HEK293 (cell line): ENCODE data around the gene TNNT2.
A peak's percentile ranks its signal among the peaks of the same experiment; 100 is the strongest.

ENCODE experiments used
- CTCF ChIA-PET: fragments of 350-600 bp; formaldehyde crosslinking; extraction: SDS; loops from one replicate; lab custom pipeline; 2021; ENCODE audit warnings: antibody characterized with exemption; lab: Yijun Ruan, JAX
- POLR2A ChIA-PET: fragments of 300-600 bp; formaldehyde crosslinking; extraction: SDS; loops from one replicate; lab custom pipeline; 2020; ENCODE audit warnings: antibody characterized with exemption, inconsistent platforms; lab: Yijun Ruan, JAX
- H3K27ac ChIP-seq: fragments of 200-500 bp; sonication (Bioruptor generic); 2 replicates; pipeline ENCODE4 v1.5.1; 2014; ENCODE audit warnings: low read depth, low read length, control low read depth, inconsistent platforms; ENCODE audit errors: extremely low read depth
- H3K36me3 ChIP-seq, 2 experiments: fragments of 200-500 bp in 1 of 2; sonication (Bioruptor generic) in 1 of 2; 1 replicate in 1 of 2; 2 replicates in 1 of 2; pipeline ENCODE4 v1.5.1; 2014 to 2017; ENCODE audit warnings: inconsistent platforms in 2 of 2, low read length in 2 of 2; ENCODE audit not compliant: control insufficient read depth in 2 of 2, insufficient read depth in 1 of 2
- H3K4me1 ChIP-seq: fragments of 200-500 bp; sonication (Bioruptor generic); 2 replicates; pipeline ENCODE4 v1.5.1; 2014; ENCODE audit warnings: mild to moderate bottlenecking, low read length, inconsistent platforms; ENCODE audit not compliant: control insufficient read depth, insufficient read depth
- H3K4me3 ChIP-seq: 2 replicates; pipeline ENCODE4 v1.5.1; 2011; ENCODE audit warnings: low read depth, mild to moderate bottlenecking, control low read depth, low read length, moderate library complexity
- H3K9me3 ChIP-seq: fragments of 200-500 bp; sonication (Bioruptor generic); 2 replicates; pipeline ENCODE4 v1.5.1; 2014; ENCODE audit warnings: low read depth, low read length, inconsistent platforms; ENCODE audit not compliant: control insufficient read depth, insufficient read depth
- GLIS1 ChIP-seq: fragments of 450-650 bp; formaldehyde crosslinking; IDR thresholded peaks from 2 replicates; pipeline ENCODE4 v1.5.1; 2016; ENCODE audit warnings: missing biosample characterization, missing genetic modification characterization
- KLF9 ChIP-seq: fragments of 450-650 bp; formaldehyde crosslinking; IDR thresholded peaks from 2 replicates; pipeline ENCODE4 v1.5.1; 2016; ENCODE audit warnings: missing biosample characterization, missing genetic modification characterization, low read depth
- ZBTB21 ChIP-seq: fragments of 450-650 bp; formaldehyde crosslinking; IDR thresholded peaks from 2 replicates; pipeline ENCODE4 v1.5.1; 2017; ENCODE audit warnings: missing biosample characterization, missing genetic modification characterization
- ZBTB48 ChIP-seq: fragments of 450-650 bp; formaldehyde crosslinking; IDR thresholded peaks from 2 replicates; pipeline ENCODE4 v1.5.1; 2016; ENCODE audit warnings: missing biosample characterization, missing genetic modification characterization
- ZNF121 ChIP-seq: fragments of 450-650 bp; formaldehyde crosslinking; IDR thresholded peaks from 2 replicates; pipeline ENCODE4 v1.5.1; 2016; ENCODE audit warnings: missing biosample characterization, missing genetic modification characterization
- ZNF214 ChIP-seq: fragments of 450-650 bp; formaldehyde crosslinking; IDR thresholded peaks from 2 replicates; pipeline ENCODE4 v1.5.1; 2017; ENCODE audit warnings: missing biosample characterization, mild to moderate bottlenecking, missing genetic modification characterization, borderline replicate concordance
- ZNF324 ChIP-seq: fragments of 450-650 bp; formaldehyde crosslinking; IDR thresholded peaks from 2 replicates; pipeline ENCODE4 v1.5.1; 2016; ENCODE audit warnings: missing biosample characterization, missing genetic modification characterization
- ZNF416 ChIP-seq: fragments of 450-650 bp; formaldehyde crosslinking; IDR thresholded peaks from 2 replicates; pipeline ENCODE4 v1.5.1; 2016; ENCODE audit warnings: missing biosample characterization, missing genetic modification characterization
- ZNF473 ChIP-seq: fragments of 450-650 bp; formaldehyde crosslinking; IDR thresholded peaks from 2 replicates; pipeline ENCODE4 v1.5.1; 2017; ENCODE audit warnings: missing biosample characterization, missing genetic modification characterization
- ZNF571 ChIP-seq: fragments of 450-650 bp; formaldehyde crosslinking; IDR thresholded peaks from 2 replicates; pipeline ENCODE4 v1.5.0; 2017; ENCODE audit warnings: missing biosample characterization, missing genetic modification characterization
- ZNF600 ChIP-seq: fragments of 450-650 bp; formaldehyde crosslinking; IDR thresholded peaks from 2 replicates; pipeline ENCODE4 v1.5.1; 2016; ENCODE audit warnings: missing biosample characterization, missing genetic modification characterization
- ZNF677 ChIP-seq: fragments of 450-650 bp; IDR thresholded peaks from 2 replicates; pipeline ENCODE4 v1.5.0; 2018; ENCODE audit warnings: missing biosample characterization, mild to moderate bottlenecking, missing genetic modification characterization, moderate library complexity
- ZNF792 ChIP-seq: fragments of 450-650 bp; formaldehyde crosslinking; IDR thresholded peaks from 2 replicates; pipeline ENCODE4 v1.5.1; 2016; ENCODE audit warnings: missing biosample characterization, missing genetic modification characterization
- ZNF830 ChIP-seq: fragments of 450-650 bp; IDR thresholded peaks from 2 replicates; pipeline ENCODE4 v1.5.0; 2018; ENCODE audit warnings: missing biosample characterization, missing genetic modification characterization, low read depth, mild to moderate bottlenecking, moderate library complexity
- ZSCAN30 ChIP-seq: fragments of 450-650 bp; IDR thresholded peaks from 2 replicates; pipeline ENCODE4 v1.5.1; 2018; ENCODE audit warnings: missing biosample characterization, mild to moderate bottlenecking, missing genetic modification characterization, moderate library complexity
- TF ChIP-seq, protein P1 (sequence below): fragments of 450-650 bp; formaldehyde crosslinking; IDR thresholded peaks from 2 replicates; pipeline ENCODE4 v1.5.1; 2016; ENCODE audit warnings: missing biosample characterization, missing genetic modification characterization
- TF ChIP-seq, protein P2 (sequence below): fragments of 450-650 bp; formaldehyde crosslinking; IDR thresholded peaks from 2 replicates; pipeline ENCODE4 v1.5.1; 2016; ENCODE audit warnings: missing biosample characterization, missing genetic modification characterization
- TF ChIP-seq, protein P3 (sequence below): fragments of 450-650 bp; formaldehyde crosslinking; IDR thresholded peaks from 2 replicates; pipeline ENCODE4 v1.5.1; 2016; ENCODE audit warnings: missing biosample characterization, missing genetic modification characterization

Gene TNNT2

DNA sequence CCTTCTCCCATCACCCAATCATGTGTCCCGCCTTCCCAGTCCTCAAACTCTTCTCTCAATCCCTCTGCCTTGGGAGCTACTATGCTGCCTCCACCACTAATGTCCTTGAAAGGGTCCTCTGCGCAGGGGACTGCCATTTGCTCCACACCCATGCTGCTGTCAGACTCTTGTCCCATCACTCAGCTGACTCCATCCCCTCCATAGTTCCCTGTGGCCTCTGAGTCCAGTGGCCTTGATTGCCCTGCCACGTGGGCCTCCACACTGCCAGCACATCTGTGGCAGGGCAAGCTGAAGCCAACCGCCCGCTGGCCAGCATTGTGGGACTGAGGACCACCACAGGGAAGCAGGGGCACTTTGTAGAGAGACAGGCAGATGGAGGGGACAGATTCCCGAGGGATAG, 1.3 kb upstream of the TNNT2 start:
- POLR2A ChIA-PET: no interaction called here
- no peaks in the 10 kb centered on the region for H3K36me3 ChIP-seq
- no peak for TF ChIP-seq ZNF830
- no peak for TF ChIP-seq ZNF473
- TF ChIP-seq ZNF677: no peak
- no peak for TF ChIP-seq GLIS1 (tag by site-specific recombination)
- TF ChIP-seq, protein P1, sequence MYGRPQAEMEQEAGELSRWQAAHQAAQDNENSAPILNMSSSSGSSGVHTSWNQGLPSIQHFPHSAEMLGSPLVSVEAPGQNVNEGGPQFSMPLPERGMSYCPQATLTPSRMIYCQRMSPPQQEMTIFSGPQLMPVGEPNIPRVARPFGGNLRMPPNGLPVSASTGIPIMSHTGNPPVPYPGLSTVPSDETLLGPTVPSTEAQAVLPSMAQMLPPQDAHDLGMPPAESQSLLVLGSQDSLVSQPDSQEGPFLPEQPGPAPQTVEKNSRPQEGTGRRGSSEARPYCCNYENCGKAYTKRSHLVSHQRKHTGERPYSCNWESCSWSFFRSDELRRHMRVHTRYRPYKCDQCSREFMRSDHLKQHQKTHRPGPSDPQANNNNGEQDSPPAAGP: no peak
- H3K4me3 ChIP-seq: no peak overlapping the region
- no peaks in the 10 kb centered on the region for H3K9me3 ChIP-seq
- H3K27ac ChIP-seq: no peak overlapping the region
- no peaks in the 10 kb centered on the region for H3K4me1 ChIP-seq
- CTCF ChIA-PET: interaction anchor here (0.7 to 2.3 kb wide), 2 partner anchors 17 to 1401 kb away, joined by 3 to 9 read pairs; no protein-coding TSS in a partner anchor

DNA sequence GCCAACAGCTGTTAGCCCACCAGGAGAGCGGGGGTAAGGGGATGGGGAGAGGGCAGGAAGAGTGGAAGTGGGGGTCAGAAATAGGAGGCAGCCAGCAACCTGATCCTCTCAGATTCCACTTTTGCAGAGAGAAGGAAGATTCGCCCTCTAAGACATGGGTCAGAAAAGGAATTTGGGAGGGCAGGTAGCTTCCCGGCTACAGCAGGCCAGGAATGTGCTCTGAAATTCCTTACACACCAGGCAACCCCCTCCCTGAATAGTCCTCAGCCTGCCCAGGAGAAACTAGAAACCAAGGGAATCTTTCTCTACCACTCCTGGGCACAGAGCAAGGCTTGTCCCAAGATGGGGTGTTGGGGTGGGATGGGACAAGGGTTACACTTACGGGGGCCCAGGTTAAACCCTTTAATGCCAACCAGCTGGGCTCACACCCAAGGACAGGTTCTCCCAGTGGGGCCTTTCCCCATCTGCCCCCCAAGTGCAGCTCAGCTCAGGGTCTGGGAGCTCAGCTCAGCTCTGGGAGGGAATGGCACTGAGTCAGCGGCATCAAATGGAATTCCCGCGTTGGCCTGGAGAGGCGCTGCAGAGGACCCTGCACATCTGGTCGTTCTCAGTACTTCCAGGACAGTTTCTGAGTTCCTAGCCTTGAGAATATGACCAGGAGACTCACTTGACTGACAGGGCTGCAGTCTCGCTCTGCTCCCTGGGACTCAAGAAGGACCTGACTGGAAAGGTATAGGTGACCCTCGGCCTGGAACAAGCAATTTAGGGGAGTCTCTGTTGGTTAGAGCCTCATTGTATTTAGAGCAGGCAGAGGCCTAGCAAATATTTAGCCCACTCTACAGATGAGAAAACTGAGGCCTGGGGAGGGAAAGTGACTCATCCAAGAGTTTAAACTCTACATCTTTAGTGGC, 761 bp downstream of the TNNT2 start:
- no peak overlapping the region for H3K27ac ChIP-seq
- POLR2A ChIA-PET: no interaction called here
- CTCF ChIA-PET: interaction anchor here (0.6 to 5.9 kb wide), 7 partner anchors 8 to 360 kb away, joined by 3 to 52 read pairs (median 4); no protein-coding TSS in a partner anchor

DNA sequence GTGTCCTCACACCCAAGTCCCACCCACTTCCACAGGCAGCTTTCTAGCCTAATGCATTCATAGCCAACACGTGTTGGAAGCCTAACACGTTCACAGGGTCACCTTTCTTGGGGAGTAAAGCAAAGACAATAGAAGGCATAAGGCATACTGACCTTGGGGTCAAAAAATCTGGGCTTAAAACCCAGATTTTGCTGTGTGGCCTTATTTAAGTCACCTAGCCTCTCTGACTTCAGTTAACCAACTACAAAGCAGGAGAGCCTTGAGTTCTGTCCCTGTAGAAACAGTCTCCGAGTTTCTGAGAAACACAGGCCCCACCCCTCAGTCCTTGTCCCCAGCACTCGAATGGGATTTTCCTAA, 1.4 kb downstream of the TNNT2 start:
- no peak overlapping the region for H3K27ac ChIP-seq
- H3K4me3 ChIP-seq: no peak overlapping the region
- ChIA-PET CTCF (interaction anchor here (0.7 to 5.9 kb wide), 7 partner anchors 9 to 67 kb away, joined by 3 to 52 read pairs (median 4); no protein-coding TSS in a partner anchor), POLR2A (no interaction called here)
- TF ChIP-seq ZNF600 (tag by site-specific recombination) (no peak), ZBTB48 (tag by site-specific recombination) (no peak), ZNF324 (tag by site-specific recombination) (no peak), KLF9 (tag by site-specific recombination) (no peak), ZNF571 (no peak), ZNF121 (no peak)
- TF ChIP-seq, protein P2, sequence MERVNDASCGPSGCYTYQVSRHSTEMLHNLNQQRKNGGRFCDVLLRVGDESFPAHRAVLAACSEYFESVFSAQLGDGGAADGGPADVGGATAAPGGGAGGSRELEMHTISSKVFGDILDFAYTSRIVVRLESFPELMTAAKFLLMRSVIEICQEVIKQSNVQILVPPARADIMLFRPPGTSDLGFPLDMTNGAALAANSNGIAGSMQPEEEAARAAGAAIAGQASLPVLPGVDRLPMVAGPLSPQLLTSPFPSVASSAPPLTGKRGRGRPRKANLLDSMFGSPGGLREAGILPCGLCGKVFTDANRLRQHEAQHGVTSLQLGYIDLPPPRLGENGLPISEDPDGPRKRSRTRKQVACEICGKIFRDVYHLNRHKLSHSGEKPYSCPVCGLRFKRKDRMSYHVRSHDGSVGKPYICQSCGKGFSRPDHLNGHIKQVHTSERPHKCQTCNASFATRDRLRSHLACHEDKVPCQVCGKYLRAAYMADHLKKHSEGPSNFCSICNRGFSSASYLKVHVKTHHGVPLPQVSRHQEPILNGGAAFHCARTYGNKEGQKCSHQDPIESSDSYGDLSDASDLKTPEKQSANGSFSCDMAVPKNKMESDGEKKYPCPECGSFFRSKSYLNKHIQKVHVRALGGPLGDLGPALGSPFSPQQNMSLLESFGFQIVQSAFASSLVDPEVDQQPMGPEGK (tag by site-specific recombination): no peak
- H3K4me1 ChIP-seq: no peaks in the 10 kb centered on the region
- H3K9me3 ChIP-seq: no peaks in the 10 kb centered on the region
- no peaks in the 10 kb centered on the region for H3K36me3 ChIP-seq

More for the DNA sequence above, 761 bp downstream of the TNNT2 start:
- Histone ChIP-seq H3K4me3 (no peak overlapping the region), H3K4me1 (no peaks in the 10 kb centered on the region), H3K36me3 (no peaks in the 10 kb centered on the region), H3K9me3 (no peaks in the 10 kb centered on the region)
- TF ChIP-seq ZNF416 (tag by site-specific recombination) (no peak), ZBTB21 (tag by site-specific recombination) (no peak), ZNF792 (tag by site-specific recombination) (no peak), GLIS1 (tag by site-specific recombination) (peak; percentile 33; the same call in 1 of the 2 replicates), ZNF214 (no peak), ZNF600 (tag by site-specific recombination) (0 out of 2 replicates have a peak, but pooled peaks have one; percentile 44), ZSCAN30 (tag by site-specific recombination) (0 out of 2 replicates have a peak, but pooled peaks have one; percentile 33)
- TF ChIP-seq, protein P3, sequence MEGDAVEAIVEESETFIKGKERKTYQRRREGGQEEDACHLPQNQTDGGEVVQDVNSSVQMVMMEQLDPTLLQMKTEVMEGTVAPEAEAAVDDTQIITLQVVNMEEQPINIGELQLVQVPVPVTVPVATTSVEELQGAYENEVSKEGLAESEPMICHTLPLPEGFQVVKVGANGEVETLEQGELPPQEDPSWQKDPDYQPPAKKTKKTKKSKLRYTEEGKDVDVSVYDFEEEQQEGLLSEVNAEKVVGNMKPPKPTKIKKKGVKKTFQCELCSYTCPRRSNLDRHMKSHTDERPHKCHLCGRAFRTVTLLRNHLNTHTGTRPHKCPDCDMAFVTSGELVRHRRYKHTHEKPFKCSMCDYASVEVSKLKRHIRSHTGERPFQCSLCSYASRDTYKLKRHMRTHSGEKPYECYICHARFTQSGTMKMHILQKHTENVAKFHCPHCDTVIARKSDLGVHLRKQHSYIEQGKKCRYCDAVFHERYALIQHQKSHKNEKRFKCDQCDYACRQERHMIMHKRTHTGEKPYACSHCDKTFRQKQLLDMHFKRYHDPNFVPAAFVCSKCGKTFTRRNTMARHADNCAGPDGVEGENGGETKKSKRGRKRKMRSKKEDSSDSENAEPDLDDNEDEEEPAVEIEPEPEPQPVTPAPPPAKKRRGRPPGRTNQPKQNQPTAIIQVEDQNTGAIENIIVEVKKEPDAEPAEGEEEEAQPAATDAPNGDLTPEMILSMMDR: 0 out of 2 replicates have a peak, but pooled peaks have one; percentile 19
